Suprapubic skin (tissue), 4 donors: Measurements from ENCODE around the gene AP3B1. TPM values are rescaled to one million over a fixed set of nuclear protein-coding genes. Genes with fewer than 3 reads are reported as not detected.

Source experiments
- DNase-seq, 2 donors: peaks; one replicate each; pipeline ENCODE4 v3.0.0-alpha.2; 2019; ENCODE audit warnings: low spot score in 2 of 2
- H3K27ac ChIP-seq: fragments of 200-600 bp; sonication (generic); one replicate; pipeline ENCODE4 v1.5.1; 2019
- H3K27me3 ChIP-seq: fragments of 200-600 bp; sonication (generic); one replicate; pipeline ENCODE4 v1.5.1; 2019
- H3K36me3 ChIP-seq: fragments of 200-600 bp; sonication (generic); one replicate; pipeline ENCODE4 v1.5.1; 2019
- H3K4me1 ChIP-seq: fragments of 200-600 bp; sonication (generic); one replicate; pipeline ENCODE4 v1.5.1; 2019
- H3K4me3 ChIP-seq: fragments of 200-600 bp; sonication (generic); one replicate; pipeline ENCODE4 v1.5.1; 2019; ENCODE audit warnings: mild to moderate bottlenecking
- H3K9me3 ChIP-seq: fragments of 200-600 bp; sonication (generic); one replicate; pipeline ENCODE4 v1.5.1; 2019
- CTCF ChIP-seq, 2 donors: fragments of 200-600 bp in 1 of 2; fragments of 450-650 bp in 1 of 2; sonication (generic) in 1 of 2; IDR thresholded peaks; one replicate each; pipeline ENCODE4 v1.5.1; 2016 to 2019; ENCODE audit warnings: antibody characterized with exemption in 2 of 2, mild to moderate bottlenecking in 1 of 2, moderate library complexity in 1 of 2
- EP300 ChIP-seq: sonication (generic); formaldehyde crosslinking; IDR thresholded peaks from one replicate; pipeline ENCODE4 v1.6.1; 2017; ENCODE audit warnings: antibody characterized with exemption
- POLR2A ChIP-seq, 2 donors: fragments of 450-650 bp; IDR thresholded peaks; one replicate each; pipeline ENCODE4 v1.6.1; 2017; ENCODE audit warnings: antibody characterized with exemption in 2 of 2, mild to moderate bottlenecking in 2 of 2, moderate library complexity in 2 of 2
- POLR2AphosphoS5 ChIP-seq, 3 donors: sonication (generic); formaldehyde crosslinking; IDR thresholded peaks; one replicate each; pipeline ENCODE4 v1.6.1; 2017; ENCODE audit warnings: antibody characterized with exemption in 3 of 3
- WGBS: methylation state at CpG from one replicate; pipeline ENCODE4 v1.1.5; 2018; 5-methylcytosine and 5-hydroxymethylcytosine counted together
- total RNA-seq, 4 donors: library from RNA; depleted of rRNA; stranded (reverse); fragments of >200 nt; gene quantifications; one replicate each; pipeline ENCODE4 v1.1.0, GENCODE V29; 2016

The AP3B1 gene
- total RNA-seq, 4 donors from 2014 or later: 32.2 to 44.0 (median 33.1) TPM

- peak in 1 of 2 donors; percentile 11 for TF ChIP-seq CTCF (IDR thresholded peaks at IDR 0.05)
- TF ChIP-seq EP300: no peak
- no peak for TF ChIP-seq POLR2A (IDR thresholded peaks at IDR 0.05)
- TF ChIP-seq POLR2AphosphoS5 (IDR thresholded peaks at IDR 0.05): no peak
- peaks cover 4% of the 10 kb centered on the region for H3K9me3 ChIP-seq
- no peaks in the 10 kb centered on the region for H3K27me3 ChIP-seq
- no peak overlapping the region for H3K4me3 ChIP-seq
- no peak for DNase-seq
- no peak overlapping the region for H3K27ac ChIP-seq
- no peaks in the 10 kb centered on the region for H3K36me3 ChIP-seq
- peaks cover 2% of the 10 kb centered on the region for H3K4me1 ChIP-seq
- 24% methylated on average over 2 of the region's 2 CpGs for WGBS
Observed at GRCh38 chr5:78300464-78301045, 6.1 kb upstream of the AP3B1 start.

- DNase-seq: peak; percentile 69 to 80
- WGBS: 2% methylated on average over 46 of the region's 46 CpGs
- no peak for TF ChIP-seq POLR2AphosphoS5 (IDR thresholded peaks at IDR 0.05)
- no peak for TF ChIP-seq CTCF (IDR thresholded peaks at IDR 0.05)
- no peak for TF ChIP-seq POLR2A (IDR thresholded peaks at IDR 0.05)
- no peak for TF ChIP-seq EP300
- Histone ChIP-seq H3K36me3 (no peaks in the 10 kb centered on the region), H3K4me1 (peaks cover 30% of the 10 kb centered on the region), H3K9me3 (no peaks in the 10 kb centered on the region), H3K27ac (peak overlapping the region; percentile 89), H3K27me3 (no peaks in the 10 kb centered on the region), H3K4me3 (peak overlapping the region; percentile 82)
Observed at GRCh38 chr5:78295035-78295961, 800 bp upstream of the AP3B1 start.

- Histone ChIP-seq H3K36me3 (no peaks in the 10 kb centered on the region), H3K4me3 (peak overlapping the region; percentile 82), H3K27ac (peak overlapping the region; percentile 89), H3K27me3 (no peaks in the 10 kb centered on the region), H3K4me1 (peaks cover 32% of the 10 kb centered on the region), H3K9me3 (no peaks in the 10 kb centered on the region)
- WGBS: 1% methylated on average over 6 of the region's 6 CpGs
- no peak for DNase-seq
- TF ChIP-seq CTCF (IDR thresholded peaks at IDR 0.05) (no peak), POLR2AphosphoS5 (IDR thresholded peaks at IDR 0.05) (no peak), POLR2A (IDR thresholded peaks at IDR 0.05) (no peak), EP300 (no peak)
Observed at GRCh38 chr5:78293851-78294247, 649 bp downstream of the AP3B1 start.

GRCh38 chr5:78291687-78292086 lies 2.8 kb downstream of the AP3B1 start:
- H3K27me3 ChIP-seq: no peaks in the 10 kb centered on the region
- TF ChIP-seq POLR2A (IDR thresholded peaks at IDR 0.05) (no peak), EP300 (no peak), CTCF (IDR thresholded peaks at IDR 0.05) (no peak), POLR2AphosphoS5 (IDR thresholded peaks at IDR 0.05) (no peak)
- H3K4me1 ChIP-seq: peaks cover 37% of the 10 kb centered on the region
- no peak for DNase-seq
- H3K9me3 ChIP-seq: no peaks in the 10 kb centered on the region
- no peaks in the 10 kb centered on the region for H3K36me3 ChIP-seq
- no peak overlapping the region for H3K27ac ChIP-seq
- no peak overlapping the region for H3K4me3 ChIP-seq
- WGBS: 80% methylated on average over 2 of the region's 2 CpGs

GRCh38 chr5:78289911-78290310 lies 4.6 kb downstream of the AP3B1 start:
- no peaks in the 10 kb centered on the region for H3K27me3 ChIP-seq
- peaks cover 30% of the 10 kb centered on the region for H3K4me1 ChIP-seq
- H3K4me3 ChIP-seq: no peak overlapping the region
- H3K27ac ChIP-seq: no peak overlapping the region
- TF ChIP-seq EP300: no peak
- no peak for TF ChIP-seq POLR2A (IDR thresholded peaks at IDR 0.05)
- TF ChIP-seq CTCF (IDR thresholded peaks at IDR 0.05): no peak
- TF ChIP-seq POLR2AphosphoS5 (IDR thresholded peaks at IDR 0.05): no peak
- no peak for DNase-seq
- WGBS: 91% methylated on average over 2 of the region's 2 CpGs
- no peaks in the 10 kb centered on the region for H3K36me3 ChIP-seq
- H3K9me3 ChIP-seq: no peaks in the 10 kb centered on the region
